Neural progenitor cell (in vitro differentiated cells): ENCODE measurements around the gene ERC1.

ENCODE experiments used
- EZH2 ChIP-seq: fragments of 200-600 bp; sonication (generic); IDR thresholded peaks from 2 replicates; pipeline ENCODE4 v1.6.1; 2017; ENCODE audit warnings: antibody characterized with exemption, mild to moderate bottlenecking, moderate library complexity
- TF ChIP-seq, protein P1 (sequence below): fragments of 200-600 bp; sonication (generic); IDR thresholded peaks from 2 replicates; pipeline ENCODE4 v1.5.1; 2017; ENCODE audit warnings: antibody characterized with exemption, mild to moderate bottlenecking

DNA sequence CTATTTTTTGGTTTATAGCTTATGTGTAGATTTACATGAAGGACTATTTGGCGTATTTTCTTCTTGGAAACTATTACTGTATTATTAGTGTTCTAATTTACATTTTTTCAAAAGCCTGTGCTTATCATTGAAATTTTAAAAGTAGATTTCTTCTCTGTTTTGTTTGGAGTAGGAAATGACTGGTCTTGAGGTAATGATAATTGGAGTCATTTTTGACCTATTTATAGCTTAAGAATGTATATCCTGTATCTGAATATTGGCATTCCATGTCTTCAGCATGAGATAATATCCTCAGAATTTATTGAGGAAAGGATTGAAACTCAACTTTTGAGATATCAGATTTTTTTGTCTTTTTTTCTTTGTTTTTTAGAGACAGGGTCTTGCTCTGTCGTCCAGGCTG, 193.4 kb downstream of the ERC1 start:
- TF ChIP-seq, protein P1, sequence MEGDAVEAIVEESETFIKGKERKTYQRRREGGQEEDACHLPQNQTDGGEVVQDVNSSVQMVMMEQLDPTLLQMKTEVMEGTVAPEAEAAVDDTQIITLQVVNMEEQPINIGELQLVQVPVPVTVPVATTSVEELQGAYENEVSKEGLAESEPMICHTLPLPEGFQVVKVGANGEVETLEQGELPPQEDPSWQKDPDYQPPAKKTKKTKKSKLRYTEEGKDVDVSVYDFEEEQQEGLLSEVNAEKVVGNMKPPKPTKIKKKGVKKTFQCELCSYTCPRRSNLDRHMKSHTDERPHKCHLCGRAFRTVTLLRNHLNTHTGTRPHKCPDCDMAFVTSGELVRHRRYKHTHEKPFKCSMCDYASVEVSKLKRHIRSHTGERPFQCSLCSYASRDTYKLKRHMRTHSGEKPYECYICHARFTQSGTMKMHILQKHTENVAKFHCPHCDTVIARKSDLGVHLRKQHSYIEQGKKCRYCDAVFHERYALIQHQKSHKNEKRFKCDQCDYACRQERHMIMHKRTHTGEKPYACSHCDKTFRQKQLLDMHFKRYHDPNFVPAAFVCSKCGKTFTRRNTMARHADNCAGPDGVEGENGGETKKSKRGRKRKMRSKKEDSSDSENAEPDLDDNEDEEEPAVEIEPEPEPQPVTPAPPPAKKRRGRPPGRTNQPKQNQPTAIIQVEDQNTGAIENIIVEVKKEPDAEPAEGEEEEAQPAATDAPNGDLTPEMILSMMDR = no peak
- TF ChIP-seq EZH2 = no peak
